BLaER1 treated with 17β-estradiol and CSF1 and Interleukin-3, amounts not matched to agents 10 nM and 100 nM (cell line): ENCODE data around the gene OLA1.

Experiments
- H3K27ac ChIP-seq, 11 experiments: shearing (Covaris generic); formaldehyde crosslinking; 2 replicates each; pipeline ENCODE4 v1.8.1; 2022
- H3K27me3 ChIP-seq, 11 experiments: shearing (Covaris generic); formaldehyde crosslinking; 2 replicates each; pipeline ENCODE4 v1.8.1; 2022
- H3K36me3 ChIP-seq, 11 experiments: shearing (Covaris generic); formaldehyde crosslinking; 2 replicates each; pipeline ENCODE4 v1.8.1; 2022
- H3K4me1 ChIP-seq, 10 experiments: shearing (Covaris generic); formaldehyde crosslinking; 2 replicates each; pipeline ENCODE4 v1.8.1; 2022
- H3K4me2 ChIP-seq, 11 experiments: shearing (Covaris generic); formaldehyde crosslinking; 2 replicates each; pipeline ENCODE4 v1.8.1; 2022
- H3K4me3 ChIP-seq, 10 experiments: shearing (Covaris generic); formaldehyde crosslinking; 2 replicates each; pipeline ENCODE4 v1.8.1; 2022
- H3K9ac ChIP-seq, 11 experiments: shearing (Covaris generic); formaldehyde crosslinking; 2 replicates each; pipeline ENCODE4 v1.8.1; 2022
- H3K9me3 ChIP-seq, 11 experiments: shearing (Covaris generic); formaldehyde crosslinking; replicated peaks in 1 of 11; 2 replicates each; pipeline ENCODE4 v1.8.1; 2022
- H4K20me1 ChIP-seq, 11 experiments: shearing (Covaris generic); formaldehyde crosslinking; 2 replicates each; pipeline ENCODE4 v1.8.1; 2022
- Cebpa-rat ChIP-seq, 11 experiments: shearing (Covaris generic); IDR thresholded peaks; 2 replicates each; pipeline ENCODE4 v1.8.1; 2022

The OLA1 gene

DNA sequence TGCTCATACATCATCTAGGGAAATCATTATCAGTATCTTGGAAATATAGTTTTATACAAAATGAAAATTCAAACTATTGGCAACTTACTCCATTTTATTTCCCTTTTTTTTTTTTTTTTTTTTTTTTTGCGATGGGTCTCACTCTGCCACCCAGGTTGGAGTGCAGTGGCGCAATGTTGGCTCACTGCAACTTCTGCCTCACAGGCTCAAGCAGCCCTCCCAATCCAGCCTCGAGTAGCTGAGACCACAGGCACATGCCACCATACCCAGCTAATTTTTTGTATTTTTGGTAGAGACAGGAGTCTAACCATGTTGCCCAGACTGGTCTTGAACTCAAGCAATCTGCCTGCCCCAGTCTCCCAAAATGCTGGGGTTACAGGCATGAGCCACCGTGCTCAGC lies 29.0 kb downstream of the OLA1 start:
- H3K4me2 ChIP-seq, result no peak overlapping the region
- TF ChIP-seq Cebpa-rat (IDR thresholded peaks at IDR 0.05), result no peak
- no peaks in the 10 kb centered on the region for H3K9me3 ChIP-seq
- no peak overlapping the region for H3K4me3 ChIP-seq
- peaks cover 0 to 95% (median 51%) of the 10 kb centered on the region in 11 experiments; a peak in 17 of 22 replicates for H4K20me1 ChIP-seq
- H3K4me1 ChIP-seq, result no peaks in the 10 kb centered on the region
- H3K9ac ChIP-seq, result no peak overlapping the region
- H3K36me3 ChIP-seq, result peaks cover 45 to 96% (median 74%) of the 10 kb centered on the region in 11 experiments
- H3K27ac ChIP-seq, result no peak overlapping the region
- H3K27me3 ChIP-seq, result no peaks in the 10 kb centered on the region

DNA sequence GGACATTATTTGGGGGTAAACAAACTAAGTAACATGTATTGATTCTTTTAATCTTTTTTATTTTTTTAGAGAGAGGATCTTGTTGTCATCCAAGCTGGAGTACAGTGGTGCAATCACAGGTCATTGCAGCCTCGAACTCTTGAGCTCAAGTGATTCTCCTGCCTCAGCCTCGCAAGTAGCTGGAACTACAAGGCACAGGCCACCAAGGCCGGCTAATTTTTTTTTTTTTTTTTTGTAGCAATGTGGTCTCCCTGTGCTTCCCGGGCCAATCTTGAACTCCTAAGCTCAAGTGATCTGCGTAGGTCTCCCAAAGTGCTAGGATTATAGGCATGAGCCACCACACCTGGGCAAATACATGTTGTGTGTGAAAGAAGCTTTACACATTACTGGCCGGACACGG lies 29.6 kb downstream of the OLA1 start:
- H3K4me2 ChIP-seq, result no peak overlapping the region
- no peaks in the 10 kb centered on the region for H3K9me3 ChIP-seq
- no peak for TF ChIP-seq Cebpa-rat (IDR thresholded peaks at IDR 0.05)
- no peak overlapping the region for H3K4me3 ChIP-seq
- no peaks in the 10 kb centered on the region for H3K4me1 ChIP-seq
- H4K20me1 ChIP-seq, result peaks cover 0 to 95% (median 47%) of the 10 kb centered on the region in 11 experiments; a peak in 16 of 22 replicates
- no peak overlapping the region for H3K27ac ChIP-seq
- H3K9ac ChIP-seq, result no peak overlapping the region
- H3K27me3 ChIP-seq, result no peaks in the 10 kb centered on the region
- peaks cover 42 to 96% (median 70%) of the 10 kb centered on the region in 11 experiments for H3K36me3 ChIP-seq

- no peaks in the 10 kb centered on the region for H3K27me3 ChIP-seq
- H3K9ac ChIP-seq, result no peak overlapping the region
- TF ChIP-seq Cebpa-rat (IDR thresholded peaks at IDR 0.05), result no peak
- H3K27ac ChIP-seq, result no peak overlapping the region
- H3K36me3 ChIP-seq, result peaks cover 36 to 90% (median 67%) of the 10 kb centered on the region in 11 experiments
- no peaks in the 10 kb centered on the region for H3K4me1 ChIP-seq
- no peak overlapping the region for H3K4me3 ChIP-seq
- peaks cover 0 to 93% (median 53%) of the 10 kb centered on the region in 11 experiments; a peak in 16 of 22 replicates for H4K20me1 ChIP-seq
- no peak overlapping the region for H3K4me2 ChIP-seq
- H3K9me3 ChIP-seq, result no peaks in the 10 kb centered on the region
Measured at GRCh38 chr2:174217869-174218268, 30.5 kb downstream of the OLA1 start.

- H3K27me3 ChIP-seq, result no peaks in the 10 kb centered on the region
- peaks cover 11 to 70% (median 40%) of the 10 kb centered on the region in 11 experiments; a peak in 21 of 22 replicates for H3K36me3 ChIP-seq
- H3K4me2 ChIP-seq, result no peak overlapping the region
- no peak overlapping the region for H3K27ac ChIP-seq
- no peaks in the 10 kb centered on the region for H3K9me3 ChIP-seq
- H4K20me1 ChIP-seq, result peaks cover 5 to 83% (median 30%) of the 10 kb centered on the region in 11 experiments; a peak in 17 of 22 replicates
- no peak for TF ChIP-seq Cebpa-rat (IDR thresholded peaks at IDR 0.05)
- no peak overlapping the region for H3K9ac ChIP-seq
- no peaks in the 10 kb centered on the region for H3K4me1 ChIP-seq
- H3K4me3 ChIP-seq, result no peak overlapping the region
Measured at GRCh38 chr2:174211954-174212353, 36.4 kb downstream of the OLA1 start.

- H3K27me3 ChIP-seq, result no peaks in the 10 kb centered on the region
- H4K20me1 ChIP-seq, result peaks cover 3 to 83% (median 21%) of the 10 kb centered on the region in 11 experiments; a peak in 15 of 22 replicates
- no peak overlapping the region for H3K4me2 ChIP-seq
- no peaks in the 10 kb centered on the region for H3K9me3 ChIP-seq
- no peak overlapping the region for H3K27ac ChIP-seq
- no peaks in the 10 kb centered on the region for H3K4me1 ChIP-seq
- TF ChIP-seq Cebpa-rat (IDR thresholded peaks at IDR 0.05), result no peak
- H3K36me3 ChIP-seq, result peaks cover 10 to 70% (median 33%) of the 10 kb centered on the region in 11 experiments; a peak in 21 of 22 replicates
- no peak overlapping the region for H3K4me3 ChIP-seq
- no peak overlapping the region for H3K9ac ChIP-seq
Measured at GRCh38 chr2:174210862-174211261, 37.5 kb downstream of the OLA1 start.

DNA sequence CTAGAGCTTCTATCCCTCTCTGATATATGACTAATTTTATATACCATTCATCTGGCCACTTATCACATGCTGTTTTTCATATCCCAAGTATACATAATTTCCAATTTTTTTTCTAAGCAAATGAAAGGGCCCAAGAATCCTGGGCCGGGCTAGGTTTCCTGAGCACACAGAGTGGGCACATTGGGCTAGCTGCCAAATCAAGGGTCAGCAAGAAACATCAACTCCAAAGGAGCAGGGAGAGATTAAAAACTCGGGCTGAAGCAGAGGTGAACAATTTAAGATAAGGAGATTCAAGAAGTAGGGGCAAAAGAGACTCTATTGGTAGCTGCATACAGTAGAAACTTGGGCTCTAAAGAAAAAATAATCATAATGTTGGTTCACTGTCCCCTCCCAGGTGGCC lies 39.0 kb downstream of the OLA1 start:
- Histone ChIP-seq H4K20me1 (peaks cover 3 to 82% (median 22%) of the 10 kb centered on the region in 11 experiments; a peak in 13 of 22 replicates), H3K4me1 (no peaks in the 10 kb centered on the region), H3K27me3 (no peaks in the 10 kb centered on the region), H3K27ac (no peak overlapping the region), H3K4me2 (no peak overlapping the region), H3K36me3 (peaks cover 13 to 63% (median 33%) of the 10 kb centered on the region in 11 experiments; a peak in 21 of 22 replicates), H3K4me3 (no peak overlapping the region), H3K9ac (no peak overlapping the region), H3K9me3 (no peaks in the 10 kb centered on the region)
- no peak for TF ChIP-seq Cebpa-rat (IDR thresholded peaks at IDR 0.05)

DNA sequence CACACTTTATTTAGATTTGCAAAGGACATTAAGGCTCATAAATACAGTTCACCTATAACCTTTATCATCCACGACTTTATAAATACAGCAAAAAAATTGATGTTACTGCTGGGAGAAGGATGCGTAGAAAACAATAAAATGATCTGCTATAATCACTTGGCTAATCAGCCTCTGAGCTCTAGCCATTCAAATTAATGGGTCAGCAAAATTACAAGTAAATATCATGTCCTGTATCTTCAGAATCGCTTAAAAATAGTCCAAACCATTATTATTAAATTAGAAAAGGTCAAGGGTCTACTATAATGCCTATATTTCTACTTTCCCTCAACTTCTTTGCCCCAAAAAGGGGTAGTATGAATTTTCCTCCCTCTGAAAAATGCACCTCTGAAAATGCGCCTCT lies 40.3 kb downstream of the OLA1 start:
- H3K4me2 ChIP-seq, result no peak overlapping the region
- H3K4me1 ChIP-seq, result no peaks in the 10 kb centered on the region
- H3K9me3 ChIP-seq, result no peaks in the 10 kb centered on the region
- H3K27ac ChIP-seq, result no peak overlapping the region
- peaks cover 13 to 63% (median 37%) of the 10 kb centered on the region in 11 experiments; a peak in 21 of 22 replicates for H3K36me3 ChIP-seq
- no peak overlapping the region for H3K9ac ChIP-seq
- H4K20me1 ChIP-seq, result peaks cover 3 to 77% (median 17%) of the 10 kb centered on the region in 11 experiments; a peak in 12 of 22 replicates
- no peak overlapping the region for H3K4me3 ChIP-seq
- no peaks in the 10 kb centered on the region for H3K27me3 ChIP-seq
- no peak for TF ChIP-seq Cebpa-rat (IDR thresholded peaks at IDR 0.05)

DNA sequence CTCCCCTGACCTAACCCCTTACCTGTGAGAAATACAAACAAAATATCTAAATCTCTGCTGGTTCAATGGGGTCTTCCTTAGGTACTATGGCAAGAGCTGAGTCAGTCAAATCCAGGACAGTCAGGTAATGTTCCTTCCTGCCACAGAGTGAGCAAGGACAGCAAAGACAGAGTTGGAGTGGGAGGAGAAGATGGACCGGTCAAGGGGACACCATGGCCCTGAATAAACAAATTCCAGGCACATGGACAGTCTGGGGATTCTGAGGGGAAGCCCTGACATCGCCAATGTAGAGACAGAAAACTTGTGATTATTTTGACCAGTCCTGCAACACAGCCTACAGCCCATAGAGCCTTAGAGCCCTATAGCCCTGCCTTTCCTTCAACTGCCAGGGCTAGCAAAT lies 42.8 kb downstream of the OLA1 start:
- Histone ChIP-seq H3K27me3 (no peaks in the 10 kb centered on the region), H3K9me3 (peaks cover 0 to 4% (median 0%) of the 10 kb centered on the region in 11 experiments; a peak in 1 of 22 replicates), H3K4me2 (no peak overlapping the region), H4K20me1 (peaks cover 3 to 76% (median 10%) of the 10 kb centered on the region in 11 experiments; a peak in 13 of 22 replicates), H3K27ac (no peak overlapping the region), H3K4me1 (no peaks in the 10 kb centered on the region), H3K4me3 (no peak overlapping the region), H3K9ac (no peak overlapping the region), H3K36me3 (peaks cover 17 to 64% (median 35%) of the 10 kb centered on the region in 11 experiments; a peak in 20 of 22 replicates)
- TF ChIP-seq Cebpa-rat (IDR thresholded peaks at IDR 0.05), result no peak

DNA sequence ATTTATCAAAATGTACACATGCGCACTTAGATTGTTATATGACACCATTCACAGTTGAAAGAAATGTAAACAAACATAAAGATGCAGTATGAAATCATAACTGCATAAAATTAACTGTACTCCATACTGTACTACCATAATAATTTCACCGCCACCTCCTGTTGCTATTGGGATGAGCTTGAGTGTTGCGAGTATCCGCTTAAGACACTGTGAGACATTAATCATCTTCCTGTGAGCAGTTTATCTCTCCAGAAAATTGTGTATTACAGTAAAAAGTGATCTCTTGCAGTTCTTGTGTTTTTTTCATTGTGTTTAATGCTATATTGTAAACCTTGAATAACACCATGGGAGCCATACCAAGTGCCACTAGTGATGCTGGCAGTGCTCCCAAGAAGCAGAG lies 46.1 kb downstream of the OLA1 start:
- H3K4me1 ChIP-seq, result no peaks in the 10 kb centered on the region
- H3K4me3 ChIP-seq, result no peak overlapping the region
- TF ChIP-seq Cebpa-rat (IDR thresholded peaks at IDR 0.05), result no peak
- H4K20me1 ChIP-seq, result peaks cover 3 to 83% (median 20%) of the 10 kb centered on the region in 11 experiments; a peak in 14 of 22 replicates
- no peak overlapping the region for H3K9ac ChIP-seq
- peaks cover 0 to 4% (median 0%) of the 10 kb centered on the region in 11 experiments; a peak in 1 of 22 replicates for H3K9me3 ChIP-seq
- no peak overlapping the region for H3K4me2 ChIP-seq
- peaks cover 20 to 60% (median 33%) of the 10 kb centered on the region in 11 experiments; a peak in 21 of 22 replicates for H3K36me3 ChIP-seq
- H3K27ac ChIP-seq, result no peak overlapping the region
- no peaks in the 10 kb centered on the region for H3K27me3 ChIP-seq
